H1 (cell line): ENCODE measurements around the gene HACD3. TPM values are rescaled to one million over a fixed set of nuclear protein-coding genes. Genes with fewer than 3 reads are reported as not detected.

ENCODE experiments used
- BRCA1 ChIP-seq: IDR thresholded peaks from 2 replicates; pipeline ENCODE4 v1.6.1; 2012; ENCODE audit warnings: low read depth, low read length, improper control_type of control experiment
- CHD1 ChIP-seq: IDR thresholded peaks from 2 replicates; pipeline ENCODE4 v1.6.1; 2012; ENCODE audit warnings: low read depth, low read length, improper control_type of control experiment
- CTCF ChIP-seq, 3 experiments: IDR thresholded peaks; 1 replicate in 2 of 3; 2 replicates in 1 of 3; pipeline versions ENCODE4 v1.5.1 to v1.6.1; 2011; ENCODE audit warnings: low read length in 3 of 3, mild to moderate bottlenecking in 3 of 3, inconsistent platforms in 2 of 3, low read depth in 1 of 3, moderate library complexity in 1 of 3; ENCODE audit not compliant: insufficient read depth in 1 of 3; ENCODE audit errors: control extremely low read depth in 1 of 3
- EP300 ChIP-seq, 2 experiments: IDR thresholded peaks; 1 replicate in 1 of 2; 2 replicates in 1 of 2; pipeline ENCODE4 v1.6.1; 2011 to 2012; ENCODE audit warnings: low read depth in 2 of 2, low read length in 2 of 2, mild to moderate bottlenecking in 2 of 2, borderline replicate concordance in 1 of 2, inconsistent platforms in 1 of 2, moderate library complexity in 1 of 2
- HDAC6 ChIP-seq: IDR thresholded peaks from one replicate; pipeline ENCODE4 v1.7.1; 2012; ENCODE audit warnings: low read depth, mild to moderate bottlenecking, inconsistent platforms, low read length, moderate library complexity
- JUN ChIP-seq: IDR thresholded peaks from 2 replicates; pipeline ENCODE4 v1.6.1; 2011; ENCODE audit warnings: low read depth, mild to moderate bottlenecking, improper control_type of control experiment, low read length
- KDM1A ChIP-seq: fragments of 200-600, 300-600 bp; sonication (generic); IDR thresholded peaks from 2 replicates; pipeline ENCODE4 v1.7.1; 2016; ENCODE audit warnings: mild to moderate bottlenecking, low read length, borderline replicate concordance
- KDM5A ChIP-seq: fragments of 200-600 bp; IDR thresholded peaks from 2 replicates; pipeline ENCODE4 v1.7.1; 2012; ENCODE audit warnings: mild to moderate bottlenecking, low read length, inconsistent platforms, mixed read lengths
- MAFK ChIP-seq: IDR thresholded peaks from 2 replicates; pipeline ENCODE4 v1.6.1; 2012; ENCODE audit warnings: low read depth, mild to moderate bottlenecking, improper control_type of control experiment, low read length
- MAX ChIP-seq: IDR thresholded peaks from 2 replicates; pipeline ENCODE4 v1.6.1; 2012; ENCODE audit warnings: inconsistent platforms
- NANOG ChIP-seq: IDR thresholded peaks from 2 replicates; pipeline ENCODE4 v1.6.1; 2011; ENCODE audit warnings: low read length, low read depth, mild to moderate bottlenecking, inconsistent platforms; ENCODE audit not compliant: insufficient read depth, poor library complexity, severe bottlenecking
- POLR2AphosphoS5 ChIP-seq: IDR thresholded peaks from 2 replicates; pipeline ENCODE4 v1.6.1; 2011; ENCODE audit warnings: low read depth, low read length
- POU5F1 ChIP-seq: IDR thresholded peaks from 2 replicates; pipeline ENCODE4 v1.6.1; 2011; ENCODE audit warnings: low read depth, mild to moderate bottlenecking, low read length, moderate library complexity
- RAD21 ChIP-seq, 2 experiments: IDR thresholded peaks in 1 of 2; conservative IDR thresholded peaks in 1 of 2; 2 replicates each; pipeline ENCODE4 v1.6.1; 2011; ENCODE audit warnings: low read depth in 2 of 2, low read length in 2 of 2, improper control_type of control experiment in 1 of 2, inconsistent platforms in 1 of 2, mild to moderate bottlenecking in 1 of 2, moderate library complexity in 1 of 2
- SAP30 ChIP-seq: fragments of 300-600 bp; sonication (generic); IDR thresholded peaks from 2 replicates; pipeline ENCODE4 v1.7.1; 2012; ENCODE audit warnings: low read length, moderate library complexity, mild to moderate bottlenecking, inconsistent platforms; ENCODE audit not compliant: insufficient read depth, insufficient replicate concordance
- SIN3A ChIP-seq, 2 experiments: IDR thresholded peaks in 1 of 2; conservative IDR thresholded peaks in 1 of 2; 2 replicates each; pipeline ENCODE4 v1.6.1; 2011 to 2012; ENCODE audit warnings: low read length in 2 of 2, improper control_type of control experiment in 1 of 2, low read depth in 1 of 2, mild to moderate bottlenecking in 1 of 2
- SIRT6 ChIP-seq: IDR thresholded peaks from one replicate; pipeline ENCODE4 v1.7.1; 2012; ENCODE audit warnings: low read length, inconsistent platforms
- SIX5 ChIP-seq: IDR thresholded peaks from 2 replicates; pipeline ENCODE4 v1.6.1; 2011; ENCODE audit warnings: mild to moderate bottlenecking, low read depth, low read length
- TAF1 ChIP-seq: IDR thresholded peaks from 2 replicates; pipeline ENCODE4 v1.6.1; 2011; ENCODE audit warnings: mild to moderate bottlenecking, low read depth, low read length
- TCF12 ChIP-seq: IDR thresholded peaks from 2 replicates; pipeline ENCODE4 v1.6.1; 2011; ENCODE audit warnings: low read depth, mild to moderate bottlenecking, low read length
- polyA plus RNA-seq, 7 experiments: library from polyadenylated mRNA; depleted of rRNA in 3 of 7; stranded (reverse) in 5 of 7; unstranded in 2 of 7; fragments of >200 nt in 5 of 7; fragments of 200-250 nt in 2 of 7; gene quantifications; 1 replicate in 5 of 7; 2 replicates in 1 of 7; 4 replicates in 1 of 7; pipeline versions ENCODE4 v1.2.1 to v1.2.3, GENCODE V29; 2011 to 2013; ENCODE audit warnings: missing spikeins in 2 of 7, mixed read lengths in 2 of 7
- total RNA-seq: library from RNA; stranded (reverse); fragmentation: NEBNext Ultra II Directional; extraction: Animal tissue kit (Norgen Biotek cat#: 25700); gene quantifications from 2 replicates; pipeline ENCODE4 v1.2.1, GENCODE V29; 2021

HACD3 gene
- total and polyA plus RNA-seq, 2 of the 8 experiments (the other 6 are each of a cell fraction or from before 2014, with no cell fraction given): 78.8 to 120 TPM

- peak; percentile 94 to 97 (median 94) for TF ChIP-seq CTCF (IDR thresholded peaks at IDR 0.05; ENCODE audit: control extremely low read depth in 1 of 3, insufficient read depth in 1 of 3, low read depth in 1 of 3, low read length in 3 of 3)
- peak; percentile 98 for TF ChIP-seq TAF1
- TF ChIP-seq SIN3A (conservative IDR thresholded peaks at IDR 0.05 in 1 of 2, IDR thresholded peaks at IDR 0.05 in 1 of 2; ENCODE audit: low read depth in 1 of 2, low read length in 2 of 2): peak; percentile 56 to 92; a peak in 1 of 4 replicates
- no peak for TF ChIP-seq HDAC6
- TF ChIP-seq POU5F1: no peak
- TF ChIP-seq RAD21 (IDR thresholded peaks at IDR 0.05 in 1 of 2, conservative IDR thresholded peaks at IDR 0.05 in 1 of 2; ENCODE audit: low read depth in 2 of 2, low read length in 2 of 2): peak; percentile 24 to 34; a peak in 3 of 4 replicates
- no peak for TF ChIP-seq SIRT6
- no peak for TF ChIP-seq JUN
- TF ChIP-seq NANOG: peak; percentile 50
- TF ChIP-seq SAP30: peak; percentile 74
- TF ChIP-seq MAFK: no peak
- 0 out of 3 replicates have a peak, but pooled peaks of 1 of the 2 experiments have one; percentile 26 for TF ChIP-seq EP300 (IDR thresholded peaks at IDR 0.05; ENCODE audit: borderline replicate concordance in 1 of 2, low read depth in 2 of 2, low read length in 2 of 2)
- no peak for TF ChIP-seq BRCA1
- TF ChIP-seq KDM1A: peak; percentile 31; the same call in 1 of the 2 replicates
- TF ChIP-seq MAX: no peak; the same call in 1 of the 2 replicates
- peak; percentile 74; the same call in 1 of the 2 replicates for TF ChIP-seq KDM5A
- no peak for TF ChIP-seq CHD1
- peak; percentile 85 for TF ChIP-seq POLR2AphosphoS5
- no peak; the same call in 1 of the 2 replicates for TF ChIP-seq SIX5
- TF ChIP-seq TCF12: no peak
Observed at GRCh38 chr15:65516997-65517865, 13.0 kb upstream of the HACD3 start, which contains the start of gene DPP8 (continued).
